HepG2 (cell line): Measurements from ENCODE around the gene TK2. TPM values are rescaled to one million over a fixed set of nuclear protein-coding genes. Genes with fewer than 3 reads are reported as not detected.
A peak's percentile ranks its signal among the peaks of the same experiment; 100 is the strongest.

Experiments used
- ELF3 ChIP-seq: IDR thresholded peaks from 2 replicates; pipeline ENCODE4 v1.6.1; 2016; ENCODE audit warnings: missing genetic modification reagents, missing compliant biosample characterization
- GATAD2A ChIP-seq: IDR thresholded peaks from 2 replicates; pipeline ENCODE4 v1.6.1; 2016
- KDM5B ChIP-seq: sonication (generic); formaldehyde crosslinking; IDR thresholded peaks from 2 replicates; pipeline ENCODE4 v1.4.0; 2020; ENCODE audit warnings: missing genetic modification reagents, mild to moderate bottlenecking, borderline replicate concordance
- NR2F6 ChIP-seq, 2 experiments: IDR thresholded peaks; 2 replicates each; pipeline ENCODE4 v1.6.1; 2016; ENCODE audit warnings: antibody characterized with exemption in 1 of 2, mild to moderate bottlenecking in 1 of 2
- REPIN1 ChIP-seq: sonication (generic); formaldehyde crosslinking; IDR thresholded peaks from 2 replicates; pipeline ENCODE4 v1.8.0; 2022; ENCODE audit warnings: missing genetic modification reagents, low read depth, mild to moderate bottlenecking, borderline replicate concordance
- SALL1 ChIP-seq: sonication (generic); formaldehyde crosslinking; IDR thresholded peaks from 2 replicates; pipeline ENCODE4 v1.8.0; 2022; ENCODE audit warnings: mild to moderate bottlenecking, missing genetic modification reagents
- SOX5 ChIP-seq: IDR thresholded peaks from 2 replicates; pipeline ENCODE4 v1.6.1; 2016; ENCODE audit warnings: borderline replicate concordance
- ZC3H13 ChIP-seq: sonication (generic); formaldehyde crosslinking; IDR thresholded peaks from 2 replicates; pipeline ENCODE4 v1.8.1; 2023; ENCODE audit warnings: mild to moderate bottlenecking, missing genetic modification reagents, moderate library complexity
- ZNF251 ChIP-seq: sonication (generic); formaldehyde crosslinking; IDR thresholded peaks from 2 replicates; pipeline ENCODE4 v1.9.0; 2021; ENCODE audit warnings: mild to moderate bottlenecking, missing genetic modification reagents
- ZNF263 ChIP-seq: sonication (generic); formaldehyde crosslinking; IDR thresholded peaks from 2 replicates; pipeline ENCODE4 v1.4.0; 2020; ENCODE audit warnings: missing genetic modification reagents
- ZNF275 ChIP-seq: sonication (generic); formaldehyde crosslinking; IDR thresholded peaks from 2 replicates; pipeline ENCODE4 v1.8.0; 2022; ENCODE audit warnings: missing genetic modification reagents, mild to moderate bottlenecking, inconsistent platforms, borderline replicate concordance
- ZNF563 ChIP-seq: sonication (generic); formaldehyde crosslinking; IDR thresholded peaks from 2 replicates; pipeline ENCODE4 v1.8.0; 2022; ENCODE audit warnings: mild to moderate bottlenecking, moderate library complexity, missing genetic modification reagents
- ZNF644 ChIP-seq: IDR thresholded peaks from 2 replicates; pipeline ENCODE4 v1.6.1; 2016; ENCODE audit warnings: low read depth
- polyA plus RNA-seq, 8 experiments: library from polyadenylated mRNA; depleted of rRNA in 3 of 8; stranded (reverse) in 7 of 8; unstranded in 1 of 8; fragments of >200 nt; fragmentation: Illumina TruSeq in 4 of 8; extraction: Trizol in 4 of 8; gene quantifications; 2 replicates each; pipeline versions ENCODE4 v1.2.1 to v1.2.3, GENCODE V29; 2011 to 2016; ENCODE audit warnings: low read depth in 4 of 8, missing spikeins in 1 of 8, mixed read lengths in 1 of 8; ENCODE audit not compliant: insufficient read depth in 1 of 8
- total RNA-seq, 5 experiments: library from RNA; depleted of rRNA; stranded (reverse); fragments of >200 nt; fragmentation: Illumina TruSeq; extraction: Trizol; gene quantifications; 2 replicates each; pipeline ENCODE4 v1.2.3, GENCODE V29; 2016; ENCODE audit warnings: low read depth in 1 of 5
- TF ChIP-seq, protein P1 (sequence below): sonication (generic); formaldehyde crosslinking; IDR thresholded peaks from 2 replicates; pipeline ENCODE4 v1.5.1; 2020; ENCODE audit warnings: mild to moderate bottlenecking, missing genetic modification reagents, moderate library complexity
- TF ChIP-seq, protein P2 (sequence below): sonication (generic); formaldehyde crosslinking; IDR thresholded peaks from 2 replicates; pipeline ENCODE4 v1.4.0; 2020; ENCODE audit warnings: missing genetic modification reagents, low read depth, mild to moderate bottlenecking, borderline replicate concordance

The TK2 gene
- total and polyA plus RNA-seq, 2 of the 13 experiments (the other 11 are each of a cell fraction or from before 2014, with no cell fraction given), result 18.7 to 21.0 TPM

DNA sequence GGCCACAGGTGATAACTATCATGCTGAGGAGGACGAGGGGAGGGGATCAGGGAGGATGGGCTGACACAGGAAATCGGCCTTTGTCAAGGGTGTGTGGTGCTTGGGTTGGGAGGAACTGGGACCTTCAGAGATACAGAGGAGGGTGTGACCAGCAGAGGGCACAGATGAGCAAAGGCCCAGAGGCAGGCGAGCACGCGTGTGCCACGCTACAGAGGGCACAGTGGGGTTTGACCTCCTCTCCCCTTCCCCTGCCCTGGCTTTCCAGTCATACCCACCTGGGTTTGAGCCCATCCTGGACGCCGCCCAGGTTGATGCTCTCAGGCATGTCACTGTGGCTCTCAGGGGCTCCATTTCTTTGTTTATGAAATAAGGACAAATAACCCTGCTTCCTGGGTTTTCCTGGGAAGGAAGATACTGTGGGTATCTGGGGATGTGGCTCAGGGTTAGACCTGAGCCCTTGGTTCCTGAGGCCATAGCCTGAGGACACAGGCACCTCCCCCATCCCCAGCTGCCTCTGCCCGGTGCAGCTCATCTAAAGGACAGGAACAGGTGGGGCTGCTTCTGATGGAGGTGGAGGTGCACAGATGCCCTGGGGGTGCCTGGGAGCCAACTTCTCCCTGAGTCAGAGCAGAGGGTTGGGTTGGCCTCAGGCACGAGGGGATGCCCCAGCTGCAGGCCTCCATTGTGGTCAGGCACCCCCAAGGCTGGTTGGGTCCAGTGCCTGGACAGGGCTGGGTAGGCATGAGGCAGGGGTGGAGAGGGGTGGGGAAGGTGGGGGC is 71.0 kb downstream of the TK2 start (continued):
- TF ChIP-seq, protein P1, sequence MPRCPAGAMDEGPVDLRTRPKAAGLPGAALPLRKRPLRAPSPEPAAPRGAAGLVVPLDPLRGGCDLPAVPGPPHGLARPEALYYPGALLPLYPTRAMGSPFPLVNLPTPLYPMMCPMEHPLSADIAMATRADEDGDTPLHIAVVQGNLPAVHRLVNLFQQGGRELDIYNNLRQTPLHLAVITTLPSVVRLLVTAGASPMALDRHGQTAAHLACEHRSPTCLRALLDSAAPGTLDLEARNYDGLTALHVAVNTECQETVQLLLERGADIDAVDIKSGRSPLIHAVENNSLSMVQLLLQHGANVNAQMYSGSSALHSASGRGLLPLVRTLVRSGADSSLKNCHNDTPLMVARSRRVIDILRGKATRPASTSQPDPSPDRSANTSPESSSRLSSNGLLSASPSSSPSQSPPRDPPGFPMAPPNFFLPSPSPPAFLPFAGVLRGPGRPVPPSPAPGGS (CRISPR knock-in tag), result no peak
- 0 out of 2 replicates have a peak, but pooled peaks have one; percentile 43 for TF ChIP-seq NR2F6 (IDR thresholded peaks at IDR 0.05)
- TF ChIP-seq NR2F6 (CRISPR knock-in tag; IDR thresholded peaks at IDR 0.05), result peak; percentile 82
- TF ChIP-seq ZNF563 (CRISPR knock-in tag), result peak; percentile 52; the same call in 1 of the 2 replicates
- peak; percentile 43; the same call in 1 of the 2 replicates for TF ChIP-seq SOX5 (CRISPR knock-in tag)
- no peak for TF ChIP-seq ZNF275 (CRISPR knock-in tag)
- TF ChIP-seq, protein P2, sequence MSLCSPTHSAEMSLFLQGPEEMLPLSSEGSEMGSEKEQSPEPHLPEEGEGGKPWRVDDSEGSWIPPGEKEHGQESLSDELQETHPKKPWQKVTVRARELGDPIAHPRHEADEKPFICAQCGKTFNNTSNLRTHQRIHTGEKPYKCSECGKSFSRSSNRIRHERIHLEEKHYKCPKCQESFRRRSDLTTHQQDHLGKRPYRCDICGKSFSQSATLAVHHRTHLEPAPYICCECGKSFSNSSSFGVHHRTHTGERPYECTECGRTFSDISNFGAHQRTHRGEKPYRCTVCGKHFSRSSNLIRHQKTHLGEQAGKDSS (CRISPR knock-in tag), result peak; percentile 82; the same call in 1 of the 2 replicates
- peak; percentile 64 for TF ChIP-seq GATAD2A (CRISPR knock-in tag)
- TF ChIP-seq ELF3 (CRISPR knock-in tag), result 0 out of 2 replicates have a peak, but pooled peaks have one; percentile 35
- no peak for TF ChIP-seq ZNF251 (CRISPR knock-in tag)
- TF ChIP-seq ZC3H13 (CRISPR knock-in tag), result no peak
- TF ChIP-seq KDM5B (CRISPR knock-in tag), result peak; percentile 70; the same call in 1 of the 2 replicates
- peak; percentile 55 for TF ChIP-seq SALL1
- TF ChIP-seq ZNF263 (CRISPR knock-in tag), result peak; percentile 81
- 0 out of 2 replicates have a peak, but pooled peaks have one; percentile 44 for TF ChIP-seq ZNF644 (CRISPR knock-in tag)
- TF ChIP-seq REPIN1 (CRISPR knock-in tag), result peak; percentile 37; the same call in 1 of the 2 replicates
